ENCODE results near the gene SLC16A9.
"Not testable (repeated sequence)": the region's sequence is repeated elsewhere in the genome, so short reads cannot be mapped to it uniquely, and the experiment has no call there.

SLC16A9 gene

DNA sequence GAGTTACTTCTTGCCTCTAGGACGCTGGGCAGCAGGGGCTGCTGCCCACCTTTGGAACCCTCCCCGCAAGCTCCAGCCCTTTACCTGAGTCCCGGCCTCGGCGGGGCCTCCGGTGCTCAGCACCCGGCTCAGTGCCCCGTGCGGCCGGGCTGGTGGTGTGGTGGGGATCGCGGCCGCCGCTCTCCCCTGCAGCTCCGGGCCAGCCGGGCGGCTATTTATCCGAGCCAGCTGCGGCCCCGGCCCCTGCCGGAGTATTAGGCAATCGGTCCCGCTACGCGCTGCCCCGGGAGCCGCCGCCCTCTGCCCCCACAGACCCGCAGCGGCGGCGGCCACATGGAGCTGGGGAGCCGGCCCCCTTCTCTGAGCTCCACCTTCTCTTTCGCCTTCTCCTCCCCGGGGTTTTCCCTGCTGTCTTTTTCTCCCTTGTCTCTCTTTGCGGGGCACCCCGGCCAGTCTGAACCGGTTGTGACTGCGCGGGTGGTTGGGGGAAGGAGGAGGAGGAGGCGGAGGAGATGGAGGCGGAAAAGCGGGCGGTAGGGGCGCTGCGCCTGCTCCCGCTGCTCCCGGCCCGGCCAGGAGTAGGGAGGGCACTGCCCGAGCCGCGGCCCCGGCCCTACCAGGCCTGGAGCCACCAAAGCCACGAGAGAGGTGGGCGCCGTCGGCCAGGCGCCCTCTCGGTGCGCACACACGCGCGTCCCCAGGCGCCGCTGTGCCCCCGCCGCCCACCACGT is at the start of gene SLC16A9:
TSS of gene SLC16A9 (minus strand) at position 456 of the 731 bp plus-strand sequence. CDS start 25,559 bp downstream, outside the sequence.
- no peak for DNase-seq

DNA sequence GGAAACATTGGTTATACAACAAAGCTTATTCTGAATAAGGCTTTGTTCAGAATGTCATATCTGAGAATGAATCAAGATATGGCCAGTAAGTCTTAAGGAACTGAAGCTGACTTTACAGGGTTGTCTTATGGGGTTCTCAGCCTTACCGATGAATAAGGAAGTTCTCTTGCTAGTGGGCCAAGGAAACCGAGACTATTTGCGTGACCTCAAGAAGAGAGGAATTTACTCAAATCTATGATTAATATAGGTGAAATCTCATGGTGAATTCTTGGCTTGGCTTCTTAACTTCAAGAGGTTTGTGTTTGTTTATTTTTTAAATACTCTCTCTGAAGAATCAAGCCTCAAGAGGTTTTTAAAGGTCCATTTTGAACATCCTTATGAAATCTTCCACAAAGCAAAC is 48.3 kb upstream of the SLC16A9 start:
- no peak for DNase-seq

DNA sequence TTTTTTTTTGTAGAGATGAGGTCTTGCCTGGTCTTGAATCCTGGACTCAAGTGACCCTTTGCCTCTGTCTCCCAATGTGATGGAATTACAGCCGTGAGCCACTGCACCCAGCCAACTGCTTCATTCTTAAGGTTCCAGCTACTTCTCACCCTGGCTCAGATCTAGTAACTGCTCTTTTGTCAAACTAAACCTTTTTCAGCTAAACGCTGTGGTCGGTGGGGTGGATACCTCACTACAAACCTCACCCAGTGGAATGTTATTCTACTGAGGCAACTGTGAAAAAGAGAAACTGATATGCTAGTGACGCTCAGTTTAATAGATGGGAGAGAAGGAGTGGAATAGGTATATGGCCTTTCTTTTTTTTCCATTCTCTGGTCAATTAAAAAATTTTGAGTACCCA is 45.3 kb upstream of the SLC16A9 start:
- no peak for DNase-seq

- DNase-seq: no peak
Observed at GRCh38 chr10:59753267-59753666, 43.6 kb upstream of the SLC16A9 start, which contains the start of gene MRLN. TSS of gene MRLN (minus strand) at chr10:59753455.

GRCh38 chr10:59752278-59752940 is 42.8 kb upstream of the SLC16A9 start:
- DNase-seq: no peak

DNA sequence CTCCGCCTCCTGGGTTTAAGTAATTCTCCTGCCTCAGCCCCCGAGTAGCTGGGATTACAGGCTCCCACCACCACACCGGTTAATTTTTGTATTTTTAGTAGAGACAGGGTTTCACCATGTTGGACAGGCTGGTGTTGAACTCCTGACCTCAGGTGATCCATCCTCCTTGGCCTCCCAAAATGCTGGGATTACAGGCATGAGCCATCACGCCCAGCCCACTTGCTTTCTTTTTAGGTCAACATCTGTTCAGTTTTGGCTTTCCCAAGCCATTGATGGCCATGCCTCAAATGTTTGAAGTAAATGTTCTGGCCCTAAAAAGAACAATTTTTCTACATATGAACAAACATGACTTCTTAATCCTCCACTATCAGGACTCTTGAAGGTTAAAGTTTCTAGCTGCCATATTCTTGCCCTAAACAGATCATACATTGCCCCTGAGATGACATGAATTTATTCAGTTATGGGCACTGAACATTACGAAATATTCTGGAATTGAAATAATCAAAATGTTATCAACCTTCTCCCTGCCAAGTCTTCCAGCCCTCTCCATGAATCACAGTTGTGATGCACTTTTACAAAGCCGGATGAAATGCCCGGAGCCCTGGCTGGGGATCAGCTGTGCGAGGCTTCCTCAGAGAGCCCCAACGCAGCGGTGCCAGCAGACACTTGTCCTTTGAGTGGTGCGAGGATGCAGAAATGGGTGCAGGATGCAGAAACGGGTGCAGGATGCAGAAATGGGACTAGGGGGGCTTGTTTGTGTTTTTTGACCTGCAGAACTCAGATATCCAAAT is 40.7 kb upstream of the SLC16A9 start:
- DNase-seq: no peak

DNA sequence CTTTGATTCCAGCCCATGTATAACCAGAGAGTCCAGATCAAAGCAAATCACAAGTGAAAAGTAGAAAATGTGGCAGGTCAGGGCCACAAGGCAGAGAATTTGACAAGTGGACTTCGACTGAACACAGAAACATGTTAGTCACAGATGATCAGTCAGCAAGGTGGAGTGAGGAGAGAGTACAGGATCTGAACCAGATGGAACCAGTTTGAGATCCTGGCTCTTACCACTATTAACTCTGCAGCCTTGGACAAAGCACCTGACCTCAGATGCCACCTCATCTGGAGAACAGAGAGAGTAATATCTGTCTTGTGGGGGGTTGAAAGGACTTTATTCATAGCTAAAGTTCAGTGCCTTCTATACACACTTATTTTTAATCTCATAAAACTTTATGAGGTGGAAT is 39.2 kb upstream of the SLC16A9 start:
- DNase-seq: no peak

DNA sequence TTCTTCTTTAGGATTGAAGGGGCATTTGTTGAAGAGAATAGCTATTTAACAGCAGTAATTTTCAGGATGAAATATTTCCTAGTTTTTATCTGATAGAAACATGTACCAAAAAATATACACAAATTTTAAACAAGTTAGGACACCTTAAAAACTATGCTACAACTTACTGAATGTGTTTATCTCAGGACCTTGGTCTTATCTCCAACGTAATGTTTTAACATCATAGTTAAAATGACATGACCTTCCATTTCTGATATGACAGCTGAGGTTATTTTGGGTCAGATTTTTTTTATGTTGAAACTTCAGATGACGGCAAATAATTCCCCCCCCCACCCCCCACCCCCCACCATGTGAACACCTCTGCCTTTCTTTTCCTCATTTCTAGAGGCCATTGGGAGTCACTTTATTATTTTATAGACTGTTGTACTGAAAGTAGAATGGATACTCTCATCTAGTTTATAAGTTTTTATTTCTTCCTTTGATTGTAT is 35.6 kb upstream of the SLC16A9 start:
- no peak for DNase-seq

DNA sequence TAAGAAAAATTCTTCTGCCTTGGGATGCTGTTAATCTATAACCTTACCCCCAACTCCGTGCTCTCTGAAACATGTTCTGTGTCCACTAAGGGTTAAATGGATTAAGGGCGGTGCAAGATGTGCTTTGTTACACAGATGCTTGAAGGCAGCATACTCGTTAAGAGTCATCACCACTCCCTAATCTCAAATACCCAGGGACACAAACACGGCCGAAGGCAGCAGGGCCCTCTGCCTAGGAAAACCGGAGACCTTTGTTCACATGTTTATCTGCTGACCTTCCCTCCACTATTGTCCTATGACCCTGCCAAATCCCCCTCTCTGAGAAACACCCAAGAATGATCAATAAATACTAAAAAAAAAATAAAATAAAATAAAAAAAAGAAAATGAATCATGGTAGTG is 35.1 kb upstream of the SLC16A9 start:
- DNase-seq: not testable (repeated sequence)

DNA sequence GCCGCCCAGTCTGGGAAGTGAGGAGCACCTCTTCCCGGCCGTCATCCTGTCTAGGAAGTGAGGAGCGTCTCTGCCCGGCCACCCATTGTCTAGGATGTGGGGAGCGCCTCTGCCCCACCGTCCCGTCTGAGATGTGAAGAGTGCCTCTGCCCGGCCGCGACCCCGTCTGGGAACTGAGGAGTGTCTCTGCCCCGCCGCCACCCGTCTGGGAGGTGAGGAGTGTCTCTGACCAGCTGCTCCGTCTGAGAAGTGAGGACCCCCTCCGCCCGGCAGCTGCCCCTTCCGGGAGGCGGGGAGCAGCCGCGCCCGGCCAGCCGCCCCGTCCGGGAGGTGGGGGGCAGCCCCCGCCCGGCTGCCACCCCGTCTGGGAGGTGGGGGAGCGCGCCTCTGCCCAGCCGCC is 34.5 kb upstream of the SLC16A9 start:
- DNase-seq: not testable (repeated sequence)

- DNase-seq: no peak
Observed at GRCh38 chr10:59741583-59741982, 31.9 kb upstream of the SLC16A9 start.

- no peak for DNase-seq
Observed at GRCh38 chr10:59741048-59741447, 31.4 kb upstream of the SLC16A9 start.

GRCh38 chr10:59736749-59737148 is 27.1 kb upstream of the SLC16A9 start:
- no peak for DNase-seq

DNA sequence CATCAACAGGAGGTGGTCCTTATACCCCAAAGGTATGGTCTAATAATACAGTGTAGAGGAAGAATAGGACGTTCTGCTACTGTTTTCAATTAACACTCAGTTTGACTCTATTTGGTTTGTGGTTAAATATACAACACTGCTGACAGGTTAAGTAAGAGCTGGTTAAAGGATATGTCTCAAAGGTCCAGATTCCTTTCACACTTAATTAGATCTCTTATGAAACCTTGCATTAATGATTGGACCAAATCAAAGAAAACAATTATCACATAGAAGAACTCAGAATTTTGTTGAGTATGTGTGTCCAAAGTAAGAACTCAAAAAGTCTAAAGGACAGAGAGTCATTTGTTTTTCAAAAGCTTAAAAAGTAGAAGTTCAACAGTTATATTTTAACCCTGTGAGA is 25.6 kb upstream of the SLC16A9 start:
- DNase-seq: no peak

GRCh38 chr10:59734014-59734462 is 24.4 kb upstream of the SLC16A9 start:
- no peak for DNase-seq

GRCh38 chr10:59733321-59734013 is 23.8 kb upstream of the SLC16A9 start:
- not testable (repeated sequence) for DNase-seq

- not testable (repeated sequence) for DNase-seq
Observed at GRCh38 chr10:59732849-59733248, 23.2 kb upstream of the SLC16A9 start.

DNA sequence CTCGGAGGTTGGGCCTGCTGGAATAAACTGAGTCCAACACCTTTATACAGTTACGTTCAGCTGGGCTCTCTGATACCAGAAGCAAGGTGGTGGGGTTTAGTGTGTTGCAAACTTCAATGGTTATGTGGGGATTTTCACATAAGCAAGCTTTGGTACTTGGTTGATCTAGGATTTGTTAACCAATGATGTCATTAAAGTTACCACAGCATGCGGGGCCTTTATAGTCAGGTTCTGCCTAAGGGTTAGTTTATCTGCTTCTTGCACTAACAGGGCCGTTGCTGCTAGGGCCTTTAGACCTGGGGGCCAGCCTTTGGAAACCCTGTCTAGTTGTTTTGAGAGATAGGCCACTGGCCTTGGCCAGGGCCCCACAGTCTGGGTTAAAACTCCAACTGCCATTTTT is 19.5 kb upstream of the SLC16A9 start:
- DNase-seq: not testable (repeated sequence)

DNA sequence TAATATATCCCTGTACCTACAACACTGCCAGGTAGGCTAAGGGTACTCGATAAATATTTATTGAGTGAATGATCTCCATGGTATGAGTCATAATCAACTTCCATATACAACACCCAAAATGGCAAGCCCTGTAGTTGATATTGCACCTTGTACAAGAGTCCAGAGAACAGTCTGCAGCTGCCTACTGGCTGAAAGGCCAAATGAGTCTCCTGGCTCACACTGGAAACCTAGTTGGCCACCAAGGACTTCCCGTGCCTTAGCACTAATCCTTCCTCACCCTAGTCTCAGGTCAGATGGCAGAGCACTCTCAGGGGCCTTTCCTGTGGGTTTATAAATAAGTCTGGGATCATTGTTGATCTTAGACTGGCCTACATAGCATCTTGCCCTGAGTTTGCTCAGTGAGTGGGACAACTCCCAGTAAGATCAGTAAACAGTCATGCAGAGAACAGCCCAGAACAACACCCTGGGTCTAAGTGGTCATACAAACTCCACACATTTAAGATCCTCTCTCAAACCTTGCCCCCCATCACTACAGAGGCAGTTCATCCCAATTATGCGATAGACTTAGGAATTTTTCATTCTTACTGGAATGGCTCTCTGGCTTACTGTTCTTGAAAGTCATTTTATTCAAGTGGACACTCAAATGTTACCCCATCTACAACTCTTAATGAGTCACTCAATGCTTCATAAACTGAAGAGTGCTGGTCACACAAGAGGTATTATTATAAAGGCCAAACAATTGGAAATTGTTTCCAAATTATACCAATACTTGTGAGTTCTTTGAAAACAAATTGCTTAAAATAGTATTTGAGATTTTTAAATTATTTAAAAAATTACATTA is 14.7 kb upstream of the SLC16A9 start:
- no peak for DNase-seq

DNA sequence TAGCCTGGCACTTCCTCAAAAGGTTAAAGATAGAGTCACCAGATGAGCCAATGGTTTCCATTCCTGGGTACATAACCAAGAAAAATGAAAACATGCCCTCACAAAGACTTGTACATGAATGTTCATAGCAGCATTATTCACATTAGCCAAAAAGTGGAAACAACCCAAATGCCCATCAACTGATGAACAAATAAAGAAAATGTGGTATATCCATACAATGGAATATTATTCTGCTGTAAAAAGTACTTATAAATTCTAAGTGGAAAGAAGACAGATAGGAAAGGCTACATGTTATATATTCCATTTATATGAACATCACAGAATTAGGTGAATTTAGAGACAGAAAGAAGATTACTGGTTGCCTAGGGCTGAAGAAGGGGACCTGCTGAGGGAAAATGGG is 10.7 kb upstream of the SLC16A9 start:
- DNase-seq: no peak

GRCh38 chr10:59719374-59719773 is 9.7 kb upstream of the SLC16A9 start:
- DNase-seq: no peak

- no peak for DNase-seq
Observed at GRCh38 chr10:59718257-59718656, 8.6 kb upstream of the SLC16A9 start.

All from NCI-H1436 treated with DMSO at 0.1 percent for 48 hours (cell line).